Neural progenitor cell (in vitro differentiated cells): Measurements from ENCODE around the gene ZNF146. TPM values are rescaled to one million over a fixed set of nuclear protein-coding genes. Genes with fewer than 3 reads are reported as not detected.
A peak's percentile ranks its signal among the peaks of the same experiment; 100 is the strongest.
"Not testable (repeated sequence)": the region's sequence is repeated elsewhere in the genome, so short reads cannot be mapped to it uniquely, and the experiment has no call there.

ENCODE experiments used
- DNase-seq: peaks from one replicate; pipeline ENCODE4 v3.0.0-alpha.2; 2016; ENCODE audit warnings: low spot score
- H2AFZ ChIP-seq: fragments of 200-600 bp; sonication (generic); replicated peaks from 2 replicates; pipeline ENCODE4 v1.6.1; 2016; ENCODE audit warnings: antibody characterized with exemption
- H3F3A ChIP-seq: fragments of 200-600 bp; sonication (generic); 2 replicates; pipeline ENCODE4 v1.6.1; 2016; ENCODE audit warnings: antibody characterized with exemption, low read depth
- H3K27ac ChIP-seq: fragments of 200-600 bp; sonication (generic); 2 replicates; pipeline ENCODE4 v1.5.1; 2016; ENCODE audit warnings: mild to moderate bottlenecking
- H3K27me3 ChIP-seq: fragments of 200-600 bp; sonication (generic); 2 replicates; pipeline ENCODE4 v1.6.1; 2016; ENCODE audit warnings: mild to moderate bottlenecking, moderate library complexity
- H3K36me3 ChIP-seq: fragments of 200-600 bp; sonication (generic); 2 replicates; pipeline ENCODE4 v1.5.1; 2016
- H3K4me1 ChIP-seq: fragments of 200-600 bp; sonication (generic); 2 replicates; pipeline ENCODE4 v1.6.1; 2016; ENCODE audit warnings: mixed run types
- H3K4me2 ChIP-seq: fragments of 200-600 bp; sonication (generic); 2 replicates; pipeline ENCODE4 v1.6.1; 2016
- H3K4me3 ChIP-seq: fragments of 200-600 bp; sonication (generic); 2 replicates; pipeline ENCODE4 v1.5.1; 2016
- H3K79me2 ChIP-seq: fragments of 200-600 bp; sonication (generic); 2 replicates; pipeline ENCODE4 v1.6.1; 2016; ENCODE audit warnings: low read depth
- H3K9ac ChIP-seq: fragments of 200-600 bp; sonication (generic); 2 replicates; pipeline ENCODE4 v1.6.1; 2016
- H3K9me3 ChIP-seq: fragments of 200-600 bp; sonication (generic); 2 replicates; pipeline ENCODE4 v1.5.1; 2016; ENCODE audit warnings: low read depth
- H4K20me1 ChIP-seq: fragments of 200-600 bp; sonication (generic); 2 replicates; pipeline ENCODE4 v1.6.1; 2016; ENCODE audit warnings: low read depth
- H3K27ac Mint-ChIP-seq: 3 replicates; pipeline ENCODE4 v1.8.0; 2021; ENCODE audit warnings: mixed read lengths
- H3K27me3 Mint-ChIP-seq: 2 replicates; pipeline ENCODE4 v1.8.0; 2022; ENCODE audit warnings: low read depth, mild to moderate bottlenecking, inconsistent platforms, moderate library complexity, mixed read lengths; ENCODE audit not compliant: insufficient read depth
- H3K36me3 Mint-ChIP-seq: 3 replicates; pipeline ENCODE4 v1.8.0; 2021; ENCODE audit warnings: mixed read lengths
- H3K4me1 Mint-ChIP-seq: 3 replicates; pipeline ENCODE4 v1.8.0; 2021; ENCODE audit warnings: mixed read lengths
- H3K4me3 Mint-ChIP-seq: 3 replicates; pipeline ENCODE4 v1.8.0; 2021; ENCODE audit warnings: mild to moderate bottlenecking, moderate library complexity, mixed read lengths
- H3K9me3 Mint-ChIP-seq: 3 replicates; pipeline ENCODE4 v1.8.0; 2020; ENCODE audit warnings: mixed read lengths
- EZH2 ChIP-seq: fragments of 200-600 bp; sonication (generic); IDR thresholded peaks from 2 replicates; pipeline ENCODE4 v1.6.1; 2017; ENCODE audit warnings: antibody characterized with exemption, mild to moderate bottlenecking, moderate library complexity
- EZH2phosphoT487 ChIP-seq: fragments of 200-600 bp; sonication (generic); IDR thresholded peaks from 2 replicates; pipeline ENCODE4 v1.6.1; 2017; ENCODE audit warnings: antibody characterized with exemption
- total RNA-seq: library from RNA; depleted of rRNA; stranded (reverse); fragments of >200 nt; gene quantifications from 2 replicates; pipeline ENCODE4 v1.2.3, GENCODE V29; 2015; ENCODE audit warnings: low replicate concordance
- TF ChIP-seq, protein P1 (sequence below): fragments of 200-600 bp; sonication (generic); IDR thresholded peaks from 2 replicates; pipeline ENCODE4 v1.5.1; 2017; ENCODE audit warnings: antibody characterized with exemption, mild to moderate bottlenecking

ZNF146 gene
- total RNA-seq = 167 and 282 TPM in 2 replicates

- peaks cover 9% of the 10 kb centered on the region for H3K36me3 ChIP-seq
- Mint-ChIP-seq H3K9me3 (peaks cover 27% of the 10 kb centered on the region), H3K27ac (peak within 1 kb of the TSS; percentile 87), H3K4me3 (no peak within 1 kb of the TSS), H3K4me1 (peaks cover 5% of the 10 kb centered on the region), H3K36me3 (peaks cover 25% of the 10 kb centered on the region), H3K27me3 (peaks cover under 1% of the 10 kb centered on the region)
- H2AFZ ChIP-seq = peak within 1 kb of the TSS; percentile 96
- peaks cover 54% of the 10 kb centered on the region for H3K79me2 ChIP-seq
- peak within 1 kb of the TSS; percentile 96 for H3K27ac ChIP-seq
- TF ChIP-seq EZH2phosphoT487 = no peak
- TF ChIP-seq, protein P1, sequence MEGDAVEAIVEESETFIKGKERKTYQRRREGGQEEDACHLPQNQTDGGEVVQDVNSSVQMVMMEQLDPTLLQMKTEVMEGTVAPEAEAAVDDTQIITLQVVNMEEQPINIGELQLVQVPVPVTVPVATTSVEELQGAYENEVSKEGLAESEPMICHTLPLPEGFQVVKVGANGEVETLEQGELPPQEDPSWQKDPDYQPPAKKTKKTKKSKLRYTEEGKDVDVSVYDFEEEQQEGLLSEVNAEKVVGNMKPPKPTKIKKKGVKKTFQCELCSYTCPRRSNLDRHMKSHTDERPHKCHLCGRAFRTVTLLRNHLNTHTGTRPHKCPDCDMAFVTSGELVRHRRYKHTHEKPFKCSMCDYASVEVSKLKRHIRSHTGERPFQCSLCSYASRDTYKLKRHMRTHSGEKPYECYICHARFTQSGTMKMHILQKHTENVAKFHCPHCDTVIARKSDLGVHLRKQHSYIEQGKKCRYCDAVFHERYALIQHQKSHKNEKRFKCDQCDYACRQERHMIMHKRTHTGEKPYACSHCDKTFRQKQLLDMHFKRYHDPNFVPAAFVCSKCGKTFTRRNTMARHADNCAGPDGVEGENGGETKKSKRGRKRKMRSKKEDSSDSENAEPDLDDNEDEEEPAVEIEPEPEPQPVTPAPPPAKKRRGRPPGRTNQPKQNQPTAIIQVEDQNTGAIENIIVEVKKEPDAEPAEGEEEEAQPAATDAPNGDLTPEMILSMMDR = no peak
- no peak for TF ChIP-seq EZH2
- peak within 1 kb of the TSS; percentile 84 for H3K4me3 ChIP-seq
- H3F3A ChIP-seq = peaks cover 15% of the 10 kb centered on the region
- no peaks in the 10 kb centered on the region for H3K9me3 ChIP-seq
- no peaks in the 10 kb centered on the region for H3K27me3 ChIP-seq
- peak within 1 kb of the TSS; percentile 97 for H3K9ac ChIP-seq
- peaks cover 26% of the 10 kb centered on the region for H4K20me1 ChIP-seq
- H3K4me1 ChIP-seq = no peaks in the 10 kb centered on the region
- peak; percentile 100 for DNase-seq
- peak within 1 kb of the TSS; percentile 87 for H3K4me2 ChIP-seq
Measured at GRCh38 chr19:36214386-36215275, at the start of gene ZNF146, which contains the start of gene ZNF565. Gene ZNF146, plus strand, starts transcription at chr19:36215106. Its CDS starts 21,335 bp downstream, at chr19:36236441. Gene ZNF565, minus strand, starts transcription at chr19:36214665. Its CDS starts 12,680 bp downstream, at chr19:36201985.

GRCh38 chr19:36169084-36169760, 45.7 kb upstream of the ZNF146 start:
- Histone ChIP-seq H3K9me3 (no peaks in the 10 kb centered on the region), H3F3A (peaks cover 13% of the 10 kb centered on the region), H3K4me2 (no peak overlapping the region), H3K36me3 (no peaks in the 10 kb centered on the region), H4K20me1 (no peaks in the 10 kb centered on the region), H3K4me1 (peaks cover 2% of the 10 kb centered on the region), H3K4me3 (no peak overlapping the region), H3K27me3 (no peaks in the 10 kb centered on the region), H2AFZ (no peak overlapping the region), H3K27ac (peak overlapping the region; percentile 37), H3K79me2 (no peaks in the 10 kb centered on the region), H3K9ac (no peak overlapping the region)
- no peak overlapping the region for H3K4me3 Mint-ChIP-seq
- peaks cover 1% of the 10 kb centered on the region for H3K36me3 Mint-ChIP-seq
- TF ChIP-seq EZH2 = no peak
- TF ChIP-seq EZH2phosphoT487 = no peak
- TF ChIP-seq, protein P1 = no peak
- H3K9me3 Mint-ChIP-seq = no peaks in the 10 kb centered on the region
- H3K27me3 Mint-ChIP-seq = peaks cover 3% of the 10 kb centered on the region
- no peak overlapping the region for H3K27ac Mint-ChIP-seq
- DNase-seq = no peak
- peaks cover 6% of the 10 kb centered on the region for H3K4me1 Mint-ChIP-seq

GRCh38 chr19:36172852-36173251, 42.1 kb upstream of the ZNF146 start:
- Mint-ChIP-seq H3K36me3 (no peaks in the 10 kb centered on the region), H3K9me3 (no peaks in the 10 kb centered on the region), H3K4me1 (peaks cover 6% of the 10 kb centered on the region), H3K27me3 (peaks cover 3% of the 10 kb centered on the region), H3K27ac (no peak overlapping the region), H3K4me3 (no peak overlapping the region)
- Histone ChIP-seq H3K27ac (no peak overlapping the region), H3F3A (peaks cover 13% of the 10 kb centered on the region), H3K4me1 (peaks cover 2% of the 10 kb centered on the region), H4K20me1 (no peaks in the 10 kb centered on the region), H3K9me3 (no peaks in the 10 kb centered on the region), H3K4me2 (no peak overlapping the region), H3K9ac (no peak overlapping the region), H3K4me3 (no peak overlapping the region), H3K36me3 (no peaks in the 10 kb centered on the region), H2AFZ (no peak overlapping the region), H3K79me2 (no peaks in the 10 kb centered on the region), H3K27me3 (no peaks in the 10 kb centered on the region)
- TF ChIP-seq EZH2phosphoT487 (no peak), EZH2 (no peak)
- TF ChIP-seq, protein P1 = no peak
- DNase-seq = no peak

- H3K4me1 ChIP-seq, H3K79me2 ChIP-seq, H3K27me3 ChIP-seq, H4K20me1 ChIP-seq, H3K4me3 ChIP-seq, H3K4me3 Mint-ChIP-seq, H3K27ac Mint-ChIP-seq, H3K27ac ChIP-seq, H3K9me3 Mint-ChIP-seq, H3K36me3 ChIP-seq, DNase-seq, H3K36me3 Mint-ChIP-seq, H3K9me3 ChIP-seq, H3K4me1 Mint-ChIP-seq, H3K9ac ChIP-seq, H3K4me2 ChIP-seq, H2AFZ ChIP-seq, H3K27me3 Mint-ChIP-seq: not testable (repeated sequence)
- H3F3A ChIP-seq = peaks cover 13% of the 10 kb centered on the region
Measured at GRCh38 chr19:36173846-36174245, 41.1 kb upstream of the ZNF146 start.

GRCh38 chr19:36179077-36179476, 35.8 kb upstream of the ZNF146 start:
- H2AFZ ChIP-seq, H3K36me3 Mint-ChIP-seq, H3K27me3 Mint-ChIP-seq, H3K9me3 Mint-ChIP-seq, H4K20me1 ChIP-seq, H3K4me3 ChIP-seq, H3K4me2 ChIP-seq, DNase-seq, H3K36me3 ChIP-seq, H3K9ac ChIP-seq, H3K27ac Mint-ChIP-seq, H3K79me2 ChIP-seq, H3K9me3 ChIP-seq, H3K4me1 Mint-ChIP-seq, H3K4me3 Mint-ChIP-seq, H3K27me3 ChIP-seq, H3F3A ChIP-seq, H3K4me1 ChIP-seq, H3K27ac ChIP-seq: not testable (repeated sequence)
